ENCODE results near the gene MYL2. TPM values are rescaled to one million over a fixed set of nuclear protein-coding genes. Genes with fewer than 3 reads are reported as not detected.

MYL2 gene
- total and polyA plus RNA-seq, 9 of the 15 experiments (the other 6 are each of a cell fraction or from before 2014, with no cell fraction given): not detected

GRCh38 chr12:110906083-110906482, 14.3 kb downstream of the MYL2 start:
- no peak for FAIRE-seq
- Histone ChIP-seq H3K9me1 (ENCODE audit: control insufficient read depth, insufficient read depth, low read length) (no peaks in the 10 kb centered on the region), H3K4me2 (ENCODE audit: insufficient read depth, low read length) (no peak overlapping the region), H3K9me3 (replicated peaks; ENCODE audit: control insufficient read depth, insufficient read depth, low read depth, low read length) (no peaks in the 10 kb centered on the region; the same call in 1 of the 2 replicates), H3K9ac (ENCODE audit: insufficient read depth in 1 of 2, low read depth in 2 of 2, low read length in 2 of 2) (no peak overlapping the region), H2AFZ (ENCODE audit: low read depth, low read length) (no peak overlapping the region), H3K27me3 (ENCODE audit: control insufficient read depth in 2 of 2, insufficient read depth in 2 of 2, low read length in 2 of 2) (peaks cover 6 to 45% of the 10 kb centered on the region in 2 experiments; a peak in 4 of 5 replicates), H3K4me1 (replicated peaks in 1 of 2; ENCODE audit: control insufficient read depth in 2 of 2, insufficient read depth in 2 of 2, low read length in 2 of 2) (0 out of 5 replicates have a peak, but pooled peaks cover 0 to 3% of the 10 kb centered on the region in 2 experiments), H3K27ac (ENCODE audit: extremely low read depth, low read depth, low read length) (no peak overlapping the region), H3K36me3 (ENCODE audit: control insufficient read depth, insufficient read depth, low read length) (no peaks in the 10 kb centered on the region), H4K20me1 (replicated peaks; ENCODE audit: control insufficient read depth, insufficient read depth, low read length) (no peaks in the 10 kb centered on the region), H3K4me3 (no peak overlapping the region), H3K79me2 (ENCODE audit: control insufficient read depth, insufficient read depth, low read length) (no peaks in the 10 kb centered on the region)
- ChIA-PET POLR2A (no interaction called here), CTCF (ENCODE audit: low intra/inter-chr PET ratio) (no interaction called here)
- 3% methylated on average over 2 of the region's 3 CpGs for WGBS (ENCODE audit: insufficient coverage, low coverage, missing lambda C conversion rate)
- in situ Hi-C loops (cut with MboI): no loop called here
- intact Hi-C loops (cut with micrococcal nuclease): no loop called here
- TF ChIP-seq CTCF (IDR thresholded peaks at IDR 0.05 in 2 of 3, conservative IDR thresholded peaks at IDR 0.05 in 1 of 3; ENCODE audit: insufficient read depth in 2 of 3, low read depth in 1 of 3, low read length in 3 of 3) (peak in 2 of 3 experiments; percentile 15 to 21; a peak in 1 of 6 replicates), CEBPZ (IDR thresholded peaks at IDR 0.05; ENCODE audit: borderline replicate concordance, low read depth, low read length) (no peak), NBN (IDR thresholded peaks at IDR 0.05; ENCODE audit: low read depth) (no peak), ZNF512 (tag; IDR thresholded peaks at IDR 0.05) (peak; percentile 44; the same call in 1 of the 2 replicates), ZNF561 (CRISPR knock-in tag; conservative IDR thresholded peaks at IDR 0.05) (no peak), SIN3A (IDR thresholded peaks at IDR 0.05; ENCODE audit: borderline replicate concordance in 2 of 2, control insufficient read depth in 1 of 2, low read depth in 2 of 2, low read length in 2 of 2) (no peak)
- peak in 1 of 4 experiments; percentile 11 for DNase-seq (ENCODE audit: extremely low read depth in 1 of 4, low spot score in 3 of 4)
- BruUV-seq (replicated peaks): no TSS peak
- ATAC-seq: 0 out of 3 replicates have a peak, but pooled peaks have one; percentile 31
